Measurements from ENCODE around the gene MLC1. TPM values are rescaled to one million over a fixed set of nuclear protein-coding genes. Genes with fewer than 3 reads are reported as not detected.

The MLC1 gene
- total RNA-seq, 2 donors from 2014 or later: 0.18 TPM; not detected in 1

DNA sequence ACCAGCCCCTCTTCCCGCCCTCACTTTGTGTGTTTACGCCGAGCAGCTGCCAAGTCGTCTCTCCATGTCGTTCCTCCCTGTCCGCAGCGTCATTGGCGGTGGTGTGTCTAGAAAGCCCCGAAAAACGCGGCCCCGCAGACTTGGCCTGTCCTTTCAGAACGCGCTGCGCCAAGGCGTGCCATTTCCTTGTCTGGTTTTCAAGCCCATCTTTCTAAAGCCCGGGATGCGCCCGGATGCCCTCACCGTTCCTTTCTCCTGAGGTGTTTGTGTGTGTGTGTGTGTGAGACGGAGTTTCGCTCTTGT lies 5.1 kb upstream of the MLC1 start:
- DNase-seq: no peak
- no peaks in the 10 kb centered on the region for H3K4me1 ChIP-seq (ENCODE audit: control insufficient read depth, insufficient read depth, low read length)
- TF ChIP-seq, protein P1, sequence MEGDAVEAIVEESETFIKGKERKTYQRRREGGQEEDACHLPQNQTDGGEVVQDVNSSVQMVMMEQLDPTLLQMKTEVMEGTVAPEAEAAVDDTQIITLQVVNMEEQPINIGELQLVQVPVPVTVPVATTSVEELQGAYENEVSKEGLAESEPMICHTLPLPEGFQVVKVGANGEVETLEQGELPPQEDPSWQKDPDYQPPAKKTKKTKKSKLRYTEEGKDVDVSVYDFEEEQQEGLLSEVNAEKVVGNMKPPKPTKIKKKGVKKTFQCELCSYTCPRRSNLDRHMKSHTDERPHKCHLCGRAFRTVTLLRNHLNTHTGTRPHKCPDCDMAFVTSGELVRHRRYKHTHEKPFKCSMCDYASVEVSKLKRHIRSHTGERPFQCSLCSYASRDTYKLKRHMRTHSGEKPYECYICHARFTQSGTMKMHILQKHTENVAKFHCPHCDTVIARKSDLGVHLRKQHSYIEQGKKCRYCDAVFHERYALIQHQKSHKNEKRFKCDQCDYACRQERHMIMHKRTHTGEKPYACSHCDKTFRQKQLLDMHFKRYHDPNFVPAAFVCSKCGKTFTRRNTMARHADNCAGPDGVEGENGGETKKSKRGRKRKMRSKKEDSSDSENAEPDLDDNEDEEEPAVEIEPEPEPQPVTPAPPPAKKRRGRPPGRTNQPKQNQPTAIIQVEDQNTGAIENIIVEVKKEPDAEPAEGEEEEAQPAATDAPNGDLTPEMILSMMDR (conservative IDR thresholded peaks at IDR 0.05): no peak
- no peaks in the 10 kb centered on the region for H3K36me3 ChIP-seq (ENCODE audit: control insufficient read depth, insufficient read depth, low read length)
- Mint-ChIP-seq H3K4me1 (peaks cover 1% of the 10 kb centered on the region), H3K4me3 (no peak overlapping the region), H3K9me3 (peaks cover 17% of the 10 kb centered on the region), H3K36me3 (ENCODE audit: low read depth) (no peaks in the 10 kb centered on the region), H3K27ac (no peak overlapping the region), H3K27me3 (ENCODE audit: insufficient read depth) (peaks cover 33% of the 10 kb centered on the region)
- WGBS, 2 experiments (ENCODE audit: insufficient coverage in 1 of 2, insufficient read length in 1 of 2): 95 to 98% methylated on average over 18 to 20 of the region's 22 CpGs
- no peak overlapping the region for H3K27ac ChIP-seq (ENCODE audit: low read depth, low read length)
- no peak overlapping the region for H3K4me3 ChIP-seq (ENCODE audit: low read length)
- no peak overlapping the region for H3K9ac ChIP-seq (ENCODE audit: extremely low read depth, low read length, poor library complexity, severe bottlenecking)
- H3K27me3 ChIP-seq (ENCODE audit: control insufficient read depth, insufficient read depth, low read length, poor library complexity, severe bottlenecking): peaks cover 2% of the 10 kb centered on the region
- H3K9me3 ChIP-seq (ENCODE audit: control insufficient read depth, low read length): no peaks in the 10 kb centered on the region

DNA sequence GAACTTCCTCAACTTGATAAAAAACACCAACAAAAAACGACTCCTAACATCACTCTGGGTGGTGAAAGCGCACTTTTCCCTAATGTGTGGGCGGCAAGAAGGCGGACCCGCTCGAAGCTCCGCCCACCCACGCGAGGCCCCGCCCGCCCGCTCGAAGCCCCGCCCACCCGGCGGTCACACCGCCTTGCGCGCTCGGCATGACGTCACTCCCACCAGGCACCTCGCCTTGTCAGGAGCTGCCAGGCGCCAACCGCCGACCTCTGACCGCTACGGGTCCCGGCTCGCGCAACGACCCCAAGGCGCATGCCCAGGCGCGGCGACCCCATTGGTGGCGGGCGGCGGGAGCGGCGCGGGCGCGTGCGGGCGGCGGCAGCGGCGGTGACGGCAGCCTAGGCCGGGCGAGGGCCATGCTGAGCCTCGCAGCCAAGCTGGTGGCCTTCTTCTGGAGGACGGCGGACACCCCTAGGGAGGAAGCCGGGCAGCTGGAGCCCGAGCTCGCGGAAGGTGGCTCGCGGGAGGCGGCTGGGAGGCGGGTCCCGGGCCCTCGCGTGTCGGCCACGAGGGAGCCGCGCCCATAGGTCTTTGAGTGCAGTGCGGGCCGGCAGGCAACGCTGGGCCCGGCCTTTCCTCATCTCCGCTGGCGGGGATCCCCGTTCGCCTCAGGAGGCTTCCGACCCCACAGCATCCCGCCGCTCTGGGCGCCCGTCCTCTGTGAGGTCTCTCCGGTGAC lies 4.6 kb upstream of the MLC1 start, which contains the start of gene MOV10L1:
TSS of gene MOV10L1 (plus strand) at position 325 of the 730 bp plus-strand sequence. CDS start at position 408, 83 bp downstream.
- TF ChIP-seq, protein P1 (conservative IDR thresholded peaks at IDR 0.05): no peak
- no peaks in the 10 kb centered on the region for H3K36me3 Mint-ChIP-seq (ENCODE audit: low read depth)
- no peaks in the 10 kb centered on the region for H3K27me3 ChIP-seq (ENCODE audit: control insufficient read depth, insufficient read depth, low read length, poor library complexity, severe bottlenecking)
- no peak within 1 kb of the TSS for H3K4me3 ChIP-seq (ENCODE audit: low read length)
- WGBS, 2 experiments (ENCODE audit: insufficient coverage in 1 of 2, insufficient read length in 1 of 2): 95 to 97% methylated on average over 57 to 83 of the region's 83 CpGs
- H3K9me3 ChIP-seq (ENCODE audit: control insufficient read depth, low read length): no peaks in the 10 kb centered on the region
- peaks cover 17% of the 10 kb centered on the region for H3K9me3 Mint-ChIP-seq
- H3K27me3 Mint-ChIP-seq (ENCODE audit: insufficient read depth): peaks cover 33% of the 10 kb centered on the region
- no peaks in the 10 kb centered on the region for H3K36me3 ChIP-seq (ENCODE audit: control insufficient read depth, insufficient read depth, low read length)
- no peak within 1 kb of the TSS for H3K27ac ChIP-seq (ENCODE audit: low read depth, low read length)
- H3K4me1 ChIP-seq (ENCODE audit: control insufficient read depth, insufficient read depth, low read length): no peaks in the 10 kb centered on the region
- no peak within 1 kb of the TSS for H3K27ac Mint-ChIP-seq
- DNase-seq: peak; percentile 74
- no peak within 1 kb of the TSS for H3K9ac ChIP-seq (ENCODE audit: extremely low read depth, low read length, poor library complexity, severe bottlenecking)
- no peak within 1 kb of the TSS for H3K4me3 Mint-ChIP-seq
- H3K4me1 Mint-ChIP-seq: peaks cover 5% of the 10 kb centered on the region

DNA sequence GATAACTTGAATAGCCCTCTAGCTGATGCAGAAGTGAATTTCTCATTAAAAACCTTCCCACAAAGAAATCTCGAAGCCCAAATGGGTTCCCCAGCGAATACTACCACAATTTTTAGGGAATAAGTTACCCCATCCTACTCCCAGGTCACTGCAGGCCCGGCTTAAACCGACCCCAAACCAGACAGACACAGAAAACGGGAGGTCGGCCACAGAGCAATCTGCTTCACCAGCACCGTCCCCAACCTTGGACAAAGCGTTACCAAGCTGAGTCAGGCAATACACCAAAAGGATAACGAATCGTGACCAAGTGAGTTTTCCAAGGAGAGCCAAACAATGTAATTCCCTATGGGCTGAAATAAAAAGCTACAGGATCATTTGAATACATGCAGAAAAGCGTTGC lies 4.0 kb upstream of the MLC1 start:
- Histone ChIP-seq H3K4me3 (ENCODE audit: low read length) (no peak overlapping the region), H3K27me3 (ENCODE audit: control insufficient read depth, insufficient read depth, low read length, poor library complexity, severe bottlenecking) (no peaks in the 10 kb centered on the region), H3K36me3 (ENCODE audit: control insufficient read depth, insufficient read depth, low read length) (no peaks in the 10 kb centered on the region), H3K9me3 (ENCODE audit: control insufficient read depth, low read length) (no peaks in the 10 kb centered on the region), H3K27ac (ENCODE audit: low read depth, low read length) (no peak overlapping the region), H3K9ac (ENCODE audit: extremely low read depth, low read length, poor library complexity, severe bottlenecking) (no peak overlapping the region), H3K4me1 (ENCODE audit: control insufficient read depth, insufficient read depth, low read length) (no peaks in the 10 kb centered on the region)
- peaks cover 5% of the 10 kb centered on the region for H3K4me1 Mint-ChIP-seq
- TF ChIP-seq, protein P1 (conservative IDR thresholded peaks at IDR 0.05): no peak
- peaks cover 17% of the 10 kb centered on the region for H3K9me3 Mint-ChIP-seq
- no peak for DNase-seq
- WGBS, 2 experiments (ENCODE audit: insufficient coverage in 1 of 2, insufficient read length in 1 of 2): 92 to 100% methylated on average over 8 to 11 of the region's 11 CpGs
- H3K4me3 Mint-ChIP-seq: no peak overlapping the region
- H3K36me3 Mint-ChIP-seq (ENCODE audit: low read depth): no peaks in the 10 kb centered on the region
- H3K27ac Mint-ChIP-seq: no peak overlapping the region
- peaks cover 33% of the 10 kb centered on the region for H3K27me3 Mint-ChIP-seq (ENCODE audit: insufficient read depth)

All from endodermal cell (in vitro differentiated cells).